Loucy (cell line): Measurements from ENCODE around the gene DCP1B.

ENCODE experiments used
- H2AFZ ChIP-seq: fragments of 200-600 bp; sonication (generic); 2 replicates; pipeline ENCODE4 v1.6.0; 2016; ENCODE audit warnings: antibody characterized with exemption, mild to moderate bottlenecking, low read length, moderate library complexity
- H3F3A ChIP-seq: fragments of 200-600 bp; 2 replicates; pipeline ENCODE4 v1.6.0; 2016; ENCODE audit warnings: antibody characterized with exemption, low read depth, mild to moderate bottlenecking
- H3K27me3 ChIP-seq: fragments of 200-600 bp; sonication (generic); 2 replicates; pipeline ENCODE4 v1.6.1; 2014; ENCODE audit warnings: low read length, mild to moderate bottlenecking; ENCODE audit not compliant: insufficient read depth, poor library complexity, severe bottlenecking
- H3K36me3 ChIP-seq: fragments of 200-600 bp; sonication (generic); 2 replicates; pipeline ENCODE4 v1.6.1; 2016; ENCODE audit warnings: low read length; ENCODE audit not compliant: insufficient read depth
- H3K4me1 ChIP-seq: fragments of 200-600 bp; sonication (generic); 2 replicates; pipeline ENCODE4 v1.5.1; 2014; ENCODE audit warnings: low read length, mild to moderate bottlenecking; ENCODE audit not compliant: insufficient read depth, poor library complexity, severe bottlenecking
- H3K4me2 ChIP-seq: fragments of 200-600 bp; sonication (generic); 2 replicates; pipeline ENCODE4 v1.6.0; 2014; ENCODE audit warnings: antibody characterized with exemption, low read length, low read depth, mild to moderate bottlenecking; ENCODE audit not compliant: poor library complexity, severe bottlenecking
- H3K4me3 ChIP-seq: fragments of 200-600 bp; sonication (generic); 2 replicates; pipeline ENCODE4 v1.5.1; 2014; ENCODE audit warnings: low read length, mild to moderate bottlenecking, mixed read lengths; ENCODE audit not compliant: poor library complexity, severe bottlenecking
- H3K79me2 ChIP-seq: fragments of 200-600 bp; sonication (generic); 2 replicates; pipeline ENCODE4 v1.6.1; 2014; ENCODE audit warnings: low read length; ENCODE audit not compliant: insufficient read depth
- H3K9ac ChIP-seq: fragments of 200-600 bp; sonication (generic); 2 replicates; pipeline ENCODE4 v1.6.0; 2014; ENCODE audit warnings: mild to moderate bottlenecking, low read depth, low read length, moderate library complexity; ENCODE audit not compliant: poor library complexity, severe bottlenecking
- H3K9me2 ChIP-seq: fragments of 200-600 bp; sonication (generic); replicated peaks from 2 replicates; pipeline ENCODE4 v1.6.1; 2016; ENCODE audit warnings: low read depth, low read length, mixed read lengths
- H3K9me3 ChIP-seq: fragments of 200-600 bp; sonication (generic); 2 replicates; pipeline ENCODE4 v1.6.1; 2014; ENCODE audit warnings: mild to moderate bottlenecking, antibody characterized with exemption, low read length, low read depth; ENCODE audit not compliant: insufficient read depth
- H4K20me1 ChIP-seq: fragments of 200-600 bp; sonication (generic); 2 replicates; pipeline ENCODE4 v1.6.0; 2014; ENCODE audit warnings: antibody characterized with exemption, low read length, mild to moderate bottlenecking; ENCODE audit not compliant: insufficient read depth, poor library complexity, severe bottlenecking
- CTCF ChIP-seq: fragments of 200-600 bp; sonication (generic); conservative IDR thresholded peaks from 2 replicates; pipeline ENCODE4 v1.5.1; 2014; ENCODE audit warnings: mild to moderate bottlenecking, antibody characterized with exemption, low read length
- EZH2phosphoT487 ChIP-seq: fragments of 200-600 bp; IDR thresholded peaks from 2 replicates; pipeline ENCODE4 v1.6.1; 2018; ENCODE audit warnings: antibody characterized with exemption, mild to moderate bottlenecking, moderate library complexity, borderline replicate concordance

The DCP1B gene

GRCh38 chr12:1989111-1989510 is 15.1 kb downstream of the DCP1B start:
- Histone ChIP-seq H3K36me3 (peaks cover 19% of the 10 kb centered on the region; the same call in 1 of the 2 replicates), H3K4me1 (no peaks in the 10 kb centered on the region)

GRCh38 chr12:1984759-1985158 is 19.5 kb downstream of the DCP1B start:
- H3K27me3 ChIP-seq: no peaks in the 10 kb centered on the region
- no peak overlapping the region for H3K4me3 ChIP-seq
- H3K4me2 ChIP-seq: no peak overlapping the region
- H3K36me3 ChIP-seq: peaks cover 19% of the 10 kb centered on the region; the same call in 1 of the 2 replicates
- no peak for TF ChIP-seq EZH2phosphoT487
- no peak for TF ChIP-seq CTCF
- no peaks in the 10 kb centered on the region for H4K20me1 ChIP-seq
- no peaks in the 10 kb centered on the region for H3K4me1 ChIP-seq
- H3K9me2 ChIP-seq: no peaks in the 10 kb centered on the region
- H3F3A ChIP-seq: no peaks in the 10 kb centered on the region
- H3K9ac ChIP-seq: no peak overlapping the region
- H3K79me2 ChIP-seq: no peaks in the 10 kb centered on the region
- peaks cover 16% of the 10 kb centered on the region for H3K9me3 ChIP-seq
- H2AFZ ChIP-seq: no peak overlapping the region

More at GRCh38 chr12:1989111-1989510, 15.1 kb downstream of the DCP1B start:
- no peak overlapping the region for H3K4me2 ChIP-seq
- H2AFZ ChIP-seq: no peak overlapping the region
- no peaks in the 10 kb centered on the region for H3K79me2 ChIP-seq
- TF ChIP-seq EZH2phosphoT487 (no peak), CTCF (no peak)
- H3F3A ChIP-seq: no peaks in the 10 kb centered on the region
- no peaks in the 10 kb centered on the region for H3K9me2 ChIP-seq
- no peaks in the 10 kb centered on the region for H4K20me1 ChIP-seq
- no peaks in the 10 kb centered on the region for H3K27me3 ChIP-seq
- H3K9ac ChIP-seq: no peak overlapping the region
- H3K9me3 ChIP-seq: peaks cover 16% of the 10 kb centered on the region
- H3K4me3 ChIP-seq: no peak overlapping the region

GRCh38 chr12:1980282-1980681 is 24.0 kb downstream of the DCP1B start:
- Histone ChIP-seq H3K27me3 (no peaks in the 10 kb centered on the region), H3K4me1 (no peaks in the 10 kb centered on the region)

More at GRCh38 chr12:1980282-1980681, 24.0 kb downstream of the DCP1B start:
- no peak overlapping the region for H2AFZ ChIP-seq
- no peak overlapping the region for H3K9ac ChIP-seq
- no peak for TF ChIP-seq EZH2phosphoT487
- no peak for TF ChIP-seq CTCF
- no peak overlapping the region for H3K4me3 ChIP-seq
- peaks cover 8% of the 10 kb centered on the region for H3K9me3 ChIP-seq
- no peaks in the 10 kb centered on the region for H3K36me3 ChIP-seq
- no peak overlapping the region for H3K4me2 ChIP-seq
- no peaks in the 10 kb centered on the region for H3K9me2 ChIP-seq
- no peaks in the 10 kb centered on the region for H3K79me2 ChIP-seq
- H4K20me1 ChIP-seq: no peaks in the 10 kb centered on the region
- H3F3A ChIP-seq: no peaks in the 10 kb centered on the region
